ENCODE data around the gene GM2A.
"Not testable (repeated sequence)": the region's sequence is repeated elsewhere in the genome, so short reads cannot be mapped to it uniquely, and the experiment has no call there.

GM2A gene

GRCh38 chr5:151254990-151255389, 2.0 kb downstream of the GM2A start:
- DNase-seq, result not testable (repeated sequence)

GRCh38 chr5:151255621-151256286, 2.8 kb downstream of the GM2A start:
- DNase-seq, result peak in 1 of 2 donors; percentile 47

- peak in 1 of 2 donors; percentile 48 for DNase-seq
Measured at GRCh38 chr5:151257731-151258181, 4.8 kb downstream of the GM2A start.

GRCh38 chr5:151258201-151258611, 5.2 kb downstream of the GM2A start:
- no peak for DNase-seq

GRCh38 chr5:151258816-151259215, 5.8 kb downstream of the GM2A start:
- no peak for DNase-seq

GRCh38 chr5:151259931-151260330, 6.9 kb downstream of the GM2A start:
- no peak for DNase-seq

- DNase-seq, result no peak
Measured at GRCh38 chr5:151262532-151262931, 9.5 kb downstream of the GM2A start.

- DNase-seq, result no peak
Measured at GRCh38 chr5:151264113-151264512, 11.1 kb downstream of the GM2A start.

- no peak for DNase-seq
Measured at GRCh38 chr5:151267491-151268260, 14.7 kb downstream of the GM2A start.

GRCh38 chr5:151270599-151270998, 17.6 kb downstream of the GM2A start:
- no peak for DNase-seq

- no peak for DNase-seq
Measured at GRCh38 chr5:151271336-151271735, 18.4 kb downstream of the GM2A start.

GRCh38 chr5:151274666-151275065, 21.7 kb downstream of the GM2A start:
- no peak for DNase-seq

- DNase-seq, result no peak
Measured at GRCh38 chr5:151275803-151276202, 22.8 kb downstream of the GM2A start.

GRCh38 chr5:151278845-151279244, 25.9 kb downstream of the GM2A start:
- no peak for DNase-seq

GRCh38 chr5:151280443-151280842, 27.5 kb downstream of the GM2A start:
- DNase-seq, result no peak

- DNase-seq, result no peak
Measured at GRCh38 chr5:151281001-151281639, 28.1 kb downstream of the GM2A start.

- no peak for DNase-seq
Measured at GRCh38 chr5:151283120-151283825, 30.3 kb downstream of the GM2A start.

GRCh38 chr5:151284392-151284967, 31.5 kb downstream of the GM2A start:
- no peak for DNase-seq

GRCh38 chr5:151285683-151286082, 32.7 kb downstream of the GM2A start:
- DNase-seq, result no peak

GRCh38 chr5:151286246-151286645, 33.3 kb downstream of the GM2A start:
- DNase-seq, result no peak

GRCh38 chr5:151288180-151288579, 35.2 kb downstream of the GM2A start:
- DNase-seq, result no peak

GRCh38 chr5:151293624-151294023, 40.6 kb downstream of the GM2A start:
- no peak for DNase-seq

GRCh38 chr5:151295138-151295537, 42.2 kb downstream of the GM2A start:
- no peak for DNase-seq
